GM20431 (cell line): Measurements from ENCODE around the gene HOXB9.

Experiments
- in situ Hi-C: fragments of 300-500 bp; cut with MseI, MboI; formaldehyde crosslinking; loops from one replicate; pipeline ENCODE4 v1.15.0; 2020; ENCODE audit warnings: low sequenced_read_pairs; ENCODE audit not compliant: unreplicated experiment

The HOXB9 gene

GRCh38 chr17:48600244-48601098, 25.7 kb downstream of the HOXB9 start:
- in situ Hi-C loops, result no loop called here

- in situ Hi-C loops, result no loop called here
These were observed 26.8 kb downstream of the HOXB9 start for GRCh38 chr17:48599354-48599753.

- in situ Hi-C loops, result no loop called here
These were observed 27.4 kb downstream of the HOXB9 start for GRCh38 chr17:48598736-48599135.

- in situ Hi-C loops, result no loop called here
These were observed 28.2 kb downstream of the HOXB9 start for GRCh38 chr17:48597778-48598631.

GRCh38 chr17:48597528-48597777, 28.7 kb downstream of the HOXB9 start:
- in situ Hi-C loops, result no loop called here

GRCh38 chr17:48596735-48597527, 29.2 kb downstream of the HOXB9 start:
- in situ Hi-C loops, result no loop called here

GRCh38 chr17:48596000-48596734, 30.0 kb downstream of the HOXB9 start:
- in situ Hi-C loops, result no loop called here

GRCh38 chr17:48595278-48595999, 30.7 kb downstream of the HOXB9 start:
- in situ Hi-C loops, result no loop called here

- in situ Hi-C loops, result no loop called here
These were observed 31.4 kb downstream of the HOXB9 start for GRCh38 chr17:48594538-48595277.

GRCh38 chr17:48593840-48594537, 32.2 kb downstream of the HOXB9 start:
- in situ Hi-C loops, result no loop called here

GRCh38 chr17:48593126-48593829, 32.9 kb downstream of the HOXB9 start, which contains the start of gene HOXB5:
Gene HOXB5, minus strand, starts transcription at chr17:48593779. Its CDS starts 97 bp downstream, at chr17:48593682.
- in situ Hi-C loops, result no loop called here

GRCh38 chr17:48592577-48592976, 33.6 kb downstream of the HOXB9 start:
- in situ Hi-C loops, result no loop called here

GRCh38 chr17:48592057-48592514, 34.1 kb downstream of the HOXB9 start:
- in situ Hi-C loops, result no loop called here

- in situ Hi-C loops, result no loop called here
These were observed 34.7 kb downstream of the HOXB9 start for GRCh38 chr17:48591255-48592056.

- in situ Hi-C loops, result no loop called here
These were observed 35.5 kb downstream of the HOXB9 start for GRCh38 chr17:48590607-48591161.
